HCT116 (cell line): Measurements from ENCODE around the gene C16orf90. TPM values are rescaled to one million over a fixed set of nuclear protein-coding genes. Genes with fewer than 3 reads are reported as not detected.

Experiments used
- ATAC-seq: fragments of 200-7000 bp; cut with Tn5 transposase; 2 replicates; pipeline ENCODE4 v1.9.1; 2020; ENCODE audit warnings: mild to moderate bottlenecking, moderate library complexity
- BruUV-seq: library from RNA; stranded (reverse); fragments of 400-500 nt; replicated peaks from 2 replicates; lab custom pipeline; 2021; lab: Mats Ljungman, UMichigan
- CTCF ChIA-PET: fragments of 300-600 bp; sonication (Branson Sonifier 250); formaldehyde crosslinking; loops from one replicate; lab custom pipeline; 2021; ENCODE audit warnings: antibody characterized with exemption; lab: Charles Lee
- POLR2A ChIA-PET: fragments of 300-600, 350-600 bp; sonication (Branson Sonifier 250); formaldehyde crosslinking; loops from one replicate; lab custom pipeline; 2021; ENCODE audit warnings: antibody characterized with exemption; lab: Charles Lee
- RAD21 ChIA-PET, 2 experiments: fragments of 300-600 bp; sonication (Branson Sonifier 250); formaldehyde crosslinking; loops; one replicate each; lab custom pipeline; 2023; ENCODE audit warnings: low total read pairs in 2 of 2; ENCODE audit not compliant: uncharacterized antibody in 2 of 2, unreplicated experiment in 2 of 2, low non-redundant PET in 1 of 2; lab: Charles Lee
- DNase-seq: peaks from one replicate; pipeline ENCODE4 v3.0.0-alpha.2; 2010; ENCODE audit warnings: low read depth, low spot score
- H2AFZ ChIP-seq: fragments of 200-600 bp; shearing (Covaris generic), sonication (generic); 2 replicates; pipeline ENCODE4 v1.6.1; 2017; ENCODE audit warnings: low read depth, mixed run types, mixed read lengths, antibody characterized with exemption, low read length; ENCODE audit not compliant: poor library complexity, severe bottlenecking
- H3K27ac ChIP-seq: 2 replicates; pipeline ENCODE4 v1.5.1; 2012; ENCODE audit warnings: low read depth, low read length
- H3K27me3 ChIP-seq: fragments of 200-600 bp; sonication (generic); 2 replicates; pipeline ENCODE4 v1.6.1; 2016; ENCODE audit warnings: mixed run types, low read length, mixed read lengths; ENCODE audit not compliant: insufficient read depth
- H3K36me3 ChIP-seq, 2 experiments: fragments of 200-500 bp in 1 of 2; fragments of 200-600 bp in 1 of 2; sonication (Bioruptor generic) in 1 of 2; sonication (generic) in 1 of 2; 2 replicates each; pipeline versions ENCODE4 v1.5.1 to v1.6.1; 2014 to 2016; ENCODE audit warnings: low read length in 2 of 2, inconsistent platforms in 1 of 2, mixed read lengths in 1 of 2, mixed run types in 1 of 2; ENCODE audit not compliant: insufficient read depth in 2 of 2, control insufficient read depth in 1 of 2
- H3K4me1 ChIP-seq, 2 experiments: fragments of 200-600 bp in 1 of 2; sonication (generic) in 1 of 2; 2 replicates each; pipeline versions ENCODE4 v1.5.1 to v1.6.1; 2012 to 2017; ENCODE audit warnings: low read length in 2 of 2, inconsistent platforms in 1 of 2, mild to moderate bottlenecking in 1 of 2, mixed read lengths in 1 of 2, mixed run types in 1 of 2, moderate library complexity in 1 of 2; ENCODE audit not compliant: insufficient read depth in 2 of 2, control insufficient read depth in 1 of 2
- H3K4me2 ChIP-seq: fragments of 200-600 bp; sonication (generic); 2 replicates; pipeline ENCODE4 v1.6.1; 2017; ENCODE audit warnings: mixed run types, low read length, mixed read lengths
- H3K4me3 ChIP-seq, 2 experiments: fragments of 200-600 bp in 1 of 2; sonication (generic) in 1 of 2; replicated peaks in 1 of 2; 2 replicates each; pipeline ENCODE4 v1.5.1; 2011 to 2016; ENCODE audit warnings: low read length in 2 of 2, control low read depth in 1 of 2, low read depth in 1 of 2, mild to moderate bottlenecking in 1 of 2, mixed read lengths in 1 of 2, mixed run types in 1 of 2
- H3K79me2 ChIP-seq: fragments of 200-600 bp; sonication (generic); 2 replicates; pipeline ENCODE4 v1.6.1; 2017; ENCODE audit warnings: mild to moderate bottlenecking, mixed run types, low read length, moderate library complexity, mixed read lengths; ENCODE audit not compliant: insufficient read depth
- H3K9ac ChIP-seq: fragments of 200-600 bp; sonication (generic); 2 replicates; pipeline ENCODE4 v1.6.1; 2016; ENCODE audit warnings: low read length, mixed read lengths
- H3K9me2 ChIP-seq: fragments of 200-600 bp; sonication (generic), shearing (Covaris generic); 2 replicates; pipeline ENCODE4 v1.6.1; 2017; ENCODE audit warnings: mixed run types, mild to moderate bottlenecking, moderate library complexity; ENCODE audit not compliant: insufficient read depth
- H3K9me3 ChIP-seq, 2 experiments: fragments of 200-500 bp in 1 of 2; fragments of 200-600 bp in 1 of 2; sonication (Bioruptor generic) in 1 of 2; sonication (generic) in 1 of 2; 2 replicates each; pipeline ENCODE4 v1.6.1; 2014 to 2017; ENCODE audit warnings: low read length in 2 of 2, mixed read lengths in 2 of 2, inconsistent platforms in 1 of 2, low read depth in 1 of 2, mild to moderate bottlenecking in 1 of 2, mixed run types in 1 of 2, moderate library complexity in 1 of 2; ENCODE audit not compliant: control insufficient read depth in 1 of 2, insufficient read depth in 1 of 2
- H4K20me1 ChIP-seq: fragments of 200-600 bp; sonication (generic), shearing (Covaris generic); 2 replicates; pipeline ENCODE4 v1.6.1; 2017; ENCODE audit warnings: mixed run types, mild to moderate bottlenecking, moderate library complexity; ENCODE audit not compliant: insufficient read depth
- ATF3 ChIP-seq: IDR thresholded peaks from 2 replicates; pipeline ENCODE4 v1.6.1; 2012
- CTCF ChIP-seq, 3 experiments: fragments of 200-600 bp in 1 of 3; sonication (generic) in 1 of 3; IDR thresholded peaks in 2 of 3; conservative IDR thresholded peaks in 1 of 3; 2 replicates each; pipeline ENCODE4 v1.5.1; 2012 to 2017; ENCODE audit warnings: low read depth in 2 of 3, low read length in 2 of 3, antibody characterized with exemption in 1 of 3, borderline replicate concordance in 1 of 3, control low read depth in 1 of 3, mild to moderate bottlenecking in 1 of 3, mixed read lengths in 1 of 3, mixed run types in 1 of 3, moderate library complexity in 1 of 3; ENCODE audit not compliant: insufficient read depth in 1 of 3
- EZH2phosphoT487 ChIP-seq: fragments of 200-600 bp; IDR thresholded peaks from 2 replicates; pipeline ENCODE4 v1.6.1; 2018; ENCODE audit warnings: antibody characterized with exemption, borderline replicate concordance
- MAX ChIP-seq: IDR thresholded peaks from 2 replicates; pipeline ENCODE4 v1.6.1; 2012
- POLR2A ChIP-seq: IDR thresholded peaks from 2 replicates; pipeline ENCODE4 v1.7.0; 2011; ENCODE audit warnings: borderline replicate concordance; ENCODE audit not compliant: insufficient read depth, insufficient read length; ENCODE audit errors: extremely low read depth
- SP1 ChIP-seq: IDR thresholded peaks from 2 replicates; pipeline ENCODE4 v1.6.1; 2012; ENCODE audit warnings: low read depth
- ZNF274 ChIP-seq: fragments of 200-500 bp; sonication (Bioruptor generic); IDR thresholded peaks from 2 replicates; pipeline ENCODE4 v1.6.1; 2014; ENCODE audit warnings: mild to moderate bottlenecking, low read depth, low read length, inconsistent platforms
- intact Hi-C: fragments of 100-400 bp; cut with micrococcal nuclease; formaldehyde crosslinking; loops from 2 replicates; pipeline ENCODE4 v1.10.0; 2022
- total RNA-seq: library from RNA; stranded (reverse); gene quantifications from one replicate; pipeline ENCODE4 v1.2.1, GENCODE V29; 2021; ENCODE audit not compliant: unreplicated experiment

The C16orf90 gene
- total RNA-seq, 1 experiment from 2014 or later, result not detected

- no peak for DNase-seq
- Histone ChIP-seq H2AFZ (no peak overlapping the region), H3K27ac (no peak overlapping the region), H3K9ac (no peak overlapping the region), H3K79me2 (no peaks in the 10 kb centered on the region), H3K4me2 (no peak overlapping the region), H4K20me1 (no peaks in the 10 kb centered on the region), H3K27me3 (no peaks in the 10 kb centered on the region), H3K9me3 (no peaks in the 10 kb centered on the region), H3K36me3 (peaks cover 7 to 27% of the 10 kb centered on the region in 2 experiments), H3K4me3 (no peak overlapping the region), H3K9me2 (no peaks in the 10 kb centered on the region), H3K4me1 (no peaks in the 10 kb centered on the region)
- no peak for ATAC-seq
- RAD21 ChIA-PET, result no interaction called here
- TF ChIP-seq ZNF274 (no peak), POLR2A (no peak), MAX (no peak), CTCF (IDR thresholded peaks at IDR 0.05 in 2 of 3, conservative IDR thresholded peaks at IDR 0.05 in 1 of 3; ENCODE audit: borderline replicate concordance in 1 of 3, insufficient read depth in 1 of 3, low read depth in 2 of 3, low read length in 2 of 3) (no peak), SP1 (no peak), ATF3 (no peak), EZH2phosphoT487 (no peak)
- intact Hi-C loops, result no loop called here
- CTCF ChIA-PET, result interaction anchor here (1.2 kb wide), 1 partner anchor 126 kb away, joined by 3 read pairs; no protein-coding TSS in a partner anchor
- POLR2A ChIA-PET, result no interaction called here
- BruUV-seq, result no TSS peak
These were observed 33.1 kb upstream of the C16orf90 start for GRCh38 chr16:3528406-3528805.
